Heart right ventricle (tissue), 16 donors: Measurements from ENCODE around the gene COA5. TPM values are rescaled to one million over a fixed set of nuclear protein-coding genes. Genes with fewer than 3 reads are reported as not detected.

Source experiments
- ATAC-seq, 8 donors: fragments of 200-7000 bp; cut with Tn5 transposase; one replicate each; pipeline ENCODE4 v1.9.1; 2020; ENCODE audit warnings: mild to moderate bottlenecking in 8 of 8, moderate library complexity in 8 of 8, moderate number of reproducible peaks in 1 of 8
- DNase-seq, 2 donors: peaks; one replicate each; pipeline ENCODE4 v3.0.0-alpha.2; 2020
- H3K27ac ChIP-seq, 10 donors: fragments of 200-600 bp; sonication (generic) in 2 of 10; one replicate each; pipeline versions ENCODE4 v1.5.0 to v1.8.0; 2020 to 2022; ENCODE audit warnings: mild to moderate bottlenecking in 3 of 10
- H3K27me3 ChIP-seq, 7 donors: fragments of 200-600 bp; one replicate each; pipeline ENCODE4 v1.8.0; 2021 to 2022; ENCODE audit warnings: mild to moderate bottlenecking in 2 of 7
- H3K36me3 ChIP-seq, 9 donors: fragments of 200-600 bp; sonication (generic) in 1 of 9; one replicate each; pipeline versions ENCODE4 v1.5.0 to v1.8.0; 2020 to 2022; ENCODE audit warnings: mild to moderate bottlenecking in 2 of 9
- H3K4me1 ChIP-seq, 9 donors: fragments of 200-600 bp; sonication (generic) in 1 of 9; one replicate each; pipeline versions ENCODE4 v1.5.0 to v1.8.0; 2020 to 2022; ENCODE audit warnings: mild to moderate bottlenecking in 4 of 9
- H3K4me3 ChIP-seq, 10 donors: fragments of 200-600 bp; sonication (generic) in 2 of 10; one replicate each; pipeline versions ENCODE4 v1.5.0 to v1.8.0; 2020 to 2022; ENCODE audit warnings: mild to moderate bottlenecking in 7 of 10, moderate library complexity in 2 of 10
- H3K9me3 ChIP-seq, 11 donors: fragments of 200-600 bp in 10 of 11; sonication (generic) in 2 of 11; one replicate each; pipeline versions ENCODE4 v1.5.0 to v1.8.0; 2013 to 2022; ENCODE audit warnings: mild to moderate bottlenecking in 2 of 11, control low read depth in 1 of 11, moderate library complexity in 1 of 11
- WGBS, 2 donors: extraction: QIAGEN DNeasy Blood & Tissue Kit; methylation state at CpG; one replicate each; pipeline ENCODE4 v1.1.7; 2013; ENCODE audit warnings: inconsistent platforms in 1 of 2; 5-methylcytosine and 5-hydroxymethylcytosine counted together
- intact Hi-C, 10 donors: fragments of 100-400 bp; cut with DNase I; formaldehyde crosslinking; loops; one replicate each; pipeline versions ENCODE4 v1.11.1 to v1.14.2; 2022
- polyA plus RNA-seq, 2 donors: library from polyadenylated mRNA; stranded (reverse); fragments of 200-250 nt; gene quantifications; one replicate each; pipeline ENCODE4 v1.2.3, GENCODE V29; 2013
- total RNA-seq, 10 donors: library from RNA; stranded (reverse); fragmentation: NEBNext Ultra II Directional in 3 of 10; extraction: Animal tissue kit (Norgen Biotek cat#: 25700) in 3 of 10; gene quantifications; one replicate each; pipeline versions ENCODE4 v1.2.1 to v1.2.4, GENCODE V29; 2021 to 2023
- TF ChIP-seq, protein P1 (sequence below), 9 donors: fragments of 200-600 bp; sonication (generic) in 2 of 9; IDR thresholded peaks; one replicate each; pipeline versions ENCODE4 v1.5.0 to v1.8.0; 2021 to 2022; ENCODE audit warnings: antibody characterized with exemption in 9 of 9, mild to moderate bottlenecking in 5 of 9, moderate library complexity in 1 of 9
- donor health status: Arrhythmogenic right ventricular cardiomyopathy.
- donor health status: ischemic (EF 13 %, LVEDD 7.1; RV severe dilation, severe dysfunction).
- donor health status: healthy with polysubstance abuse.
- donor health status: DM: no; HTN: yes; CAD: no.
- donor health status: DM: no; HTN: no; CAD: no.
- donor health status: ischemic (EF 25% LVEDD 6.9; RV normal size, moderate dysfunction).
- donor health status: ischemic (EF 25% LVEDD 5.7; RV mildly dilated, moderate dysfunction).
- donor health status: healthy.
- donor health status: DM: yes; HTN: yes; CAD: no.
- donor health status: Ischemic cardiomyopathy.
- donor health status: ischemic (EF 35%, LVEDD 5.7; RV mildly dilated, moderate dysfunction).
- donor health status: nonischemic (EF 11% LVEDD 7.7; RV severe dilation, severe dysfunction).
- donor health status: DM: yes; HTN: yes; CAD: no.
- donor health status: PGD.
- donor health status: ischemic (EF 29% LVEDD 5.4; RV normal size, mild dysfunction).
- donor health status: nonischemic (EF 23%, LVEDD 6.1; RV moderate dilation, normal function).

The COA5 gene
- total and polyA plus RNA-seq, 12 donors: 20.2 to 61.2 (median 26.0) TPM

GRCh38 chr2:98565286-98565860 lies 42.9 kb downstream of the COA5 start:
- Histone ChIP-seq H3K4me1 (peaks cover 16 to 67% (median 57%) of the 10 kb centered on the region in 9 donors), H3K4me3 (no peak overlapping the region), H3K9me3 (no peaks in the 10 kb centered on the region), H3K27ac (peak overlapping the region in 5 of 10 donors; percentile 61 to 89 (median 63)), H3K36me3 (peaks cover 0 to 98% (median 29%) of the 10 kb centered on the region in 9 donors), H3K27me3 (no peaks in the 10 kb centered on the region)
- TF ChIP-seq, protein P1, sequence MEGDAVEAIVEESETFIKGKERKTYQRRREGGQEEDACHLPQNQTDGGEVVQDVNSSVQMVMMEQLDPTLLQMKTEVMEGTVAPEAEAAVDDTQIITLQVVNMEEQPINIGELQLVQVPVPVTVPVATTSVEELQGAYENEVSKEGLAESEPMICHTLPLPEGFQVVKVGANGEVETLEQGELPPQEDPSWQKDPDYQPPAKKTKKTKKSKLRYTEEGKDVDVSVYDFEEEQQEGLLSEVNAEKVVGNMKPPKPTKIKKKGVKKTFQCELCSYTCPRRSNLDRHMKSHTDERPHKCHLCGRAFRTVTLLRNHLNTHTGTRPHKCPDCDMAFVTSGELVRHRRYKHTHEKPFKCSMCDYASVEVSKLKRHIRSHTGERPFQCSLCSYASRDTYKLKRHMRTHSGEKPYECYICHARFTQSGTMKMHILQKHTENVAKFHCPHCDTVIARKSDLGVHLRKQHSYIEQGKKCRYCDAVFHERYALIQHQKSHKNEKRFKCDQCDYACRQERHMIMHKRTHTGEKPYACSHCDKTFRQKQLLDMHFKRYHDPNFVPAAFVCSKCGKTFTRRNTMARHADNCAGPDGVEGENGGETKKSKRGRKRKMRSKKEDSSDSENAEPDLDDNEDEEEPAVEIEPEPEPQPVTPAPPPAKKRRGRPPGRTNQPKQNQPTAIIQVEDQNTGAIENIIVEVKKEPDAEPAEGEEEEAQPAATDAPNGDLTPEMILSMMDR (IDR thresholded peaks at IDR 0.05): no peak
- intact Hi-C loops: loop anchor here in 2 of 10 donors (5.0 to 10.0 kb wide), 3 partner anchors 42 to 151 kb away; partner anchors contain the start of genes COA5 (in 1 of the 2), INPP4A (in 1 of the 2) and UNC50 (in 1 of the 2)
- no peak for DNase-seq
- no peak for ATAC-seq
- WGBS, 2 donors: 75 to 76% methylated on average over 9 of the region's 9 CpGs

GRCh38 chr2:98564541-98565132 lies 43.7 kb downstream of the COA5 start:
- TF ChIP-seq, protein P1 (IDR thresholded peaks at IDR 0.05): no peak
- peaks cover 16 to 72% (median 60%) of the 10 kb centered on the region in 9 donors for H3K4me1 ChIP-seq
- intact Hi-C loops: loop anchor here in 3 of 10 donors (5.0 to 10.0 kb wide), 5 partner anchors 43 to 150 kb away; partner anchors contain the start of genes INPP4A (in 2 of the 3), COA5 (in 1 of the 3) and UNC50 (in 1 of the 3)
- peaks cover 0 to 97% (median 29%) of the 10 kb centered on the region in 9 donors for H3K36me3 ChIP-seq
- 64 to 75% methylated on average over 17 of the region's 17 CpGs for WGBS, 2 donors
- H3K27ac ChIP-seq: peak overlapping the region in 8 of 10 donors; percentile 0 to 89 (median 48)
- no peak for DNase-seq
- H3K4me3 ChIP-seq: no peak overlapping the region
- H3K27me3 ChIP-seq: no peaks in the 10 kb centered on the region
- peak in 2 of 8 donors; percentile 22 to 54 for ATAC-seq
- no peaks in the 10 kb centered on the region for H3K9me3 ChIP-seq

DNA sequence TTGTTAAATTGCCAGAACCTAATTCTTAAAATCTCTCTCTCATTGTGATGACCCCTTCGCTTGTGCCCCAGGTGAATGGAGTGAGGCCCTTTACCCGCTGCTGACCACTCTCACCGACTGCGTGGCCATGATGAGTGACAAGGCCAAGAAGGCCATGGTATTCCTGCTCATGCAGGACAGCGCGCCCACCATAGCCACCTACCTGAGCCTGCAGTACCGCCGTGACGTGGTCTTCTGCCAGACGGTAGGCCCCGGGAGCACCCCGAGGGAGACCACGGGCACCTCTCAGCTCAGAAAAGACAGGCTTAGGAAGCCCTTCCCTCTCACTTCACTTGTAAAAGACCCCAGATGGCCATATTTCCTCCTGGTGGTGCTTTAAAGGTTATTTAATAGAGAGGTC lies 44.9 kb downstream of the COA5 start:
- Histone ChIP-seq H3K27ac (peak overlapping the region in 7 of 10 donors; percentile 3 to 89 (median 79)), H3K4me3 (no peak overlapping the region), H3K36me3 (peaks cover 0 to 97% (median 22%) of the 10 kb centered on the region in 9 donors), H3K4me1 (peaks cover 16 to 76% (median 61%) of the 10 kb centered on the region in 9 donors), H3K9me3 (no peaks in the 10 kb centered on the region), H3K27me3 (no peaks in the 10 kb centered on the region)
- ATAC-seq: no peak
- WGBS, 2 donors: 99% methylated on average over 13 of the region's 13 CpGs
- DNase-seq: no peak
- intact Hi-C loops: loop anchor here in 3 of 10 donors (5.0 to 10.0 kb wide), 4 partner anchors 116 to 149 kb away; partner anchors contain the start of gene INPP4A (in 2 of the 3)
- TF ChIP-seq, protein P1 (IDR thresholded peaks at IDR 0.05): no peak

- H3K4me3 ChIP-seq: no peak overlapping the region
- H3K4me1 ChIP-seq: peaks cover 16 to 78% (median 55%) of the 10 kb centered on the region in 9 donors
- H3K27me3 ChIP-seq: no peaks in the 10 kb centered on the region
- DNase-seq (peak; percentile 35 to 48), ATAC-seq (peak; percentile 32 to 75 (median 56))
- intact Hi-C loops: loop anchor here in 3 of 10 donors (5.0 to 10.0 kb wide), 4 partner anchors 115 to 147 kb away; partner anchors contain the start of gene INPP4A (in 2 of the 3)
- no peaks in the 10 kb centered on the region for H3K9me3 ChIP-seq
- 44 to 61% methylated on average over 13 of the region's 13 CpGs for WGBS, 2 donors
- H3K36me3 ChIP-seq: peaks cover 0 to 97% (median 14%) of the 10 kb centered on the region in 9 donors
- TF ChIP-seq, protein P1 (IDR thresholded peaks at IDR 0.05): no peak
- peak overlapping the region; percentile 43 to 89 (median 65) for H3K27ac ChIP-seq
Measured at GRCh38 chr2:98561902-98562695, 46.2 kb downstream of the COA5 start.
